HG03575 (cell line): ENCODE measurements around the gene DHRS7B.
"Not testable (repeated sequence)": the region's sequence is repeated elsewhere in the genome, so short reads cannot be mapped to it uniquely, and the experiment has no call there.

Experiments used
- ATAC-seq: cut with Tn5 transposase; IDR thresholded peaks from one replicate; pipeline ENCODE4 v1.9.1; 2021; ENCODE audit not compliant: unreplicated experiment, insufficient number of reproducible peaks, low FRiP score; ENCODE audit errors: extremely low read depth

DHRS7B gene

GRCh38 chr17:21171309-21171922 lies 44.7 kb downstream of the DHRS7B start:
- ATAC-seq: peak; percentile 68

GRCh38 chr17:21171970-21172510 lies 45.3 kb downstream of the DHRS7B start:
- ATAC-seq: no peak

GRCh38 chr17:21172846-21173245 lies 46.1 kb downstream of the DHRS7B start:
- no peak for ATAC-seq

- no peak for ATAC-seq
These were observed 46.8 kb downstream of the DHRS7B start for GRCh38 chr17:21173543-21173942.

GRCh38 chr17:21174186-21174585 lies 47.4 kb downstream of the DHRS7B start:
- ATAC-seq: no peak

- ATAC-seq: no peak
These were observed 47.9 kb downstream of the DHRS7B start for GRCh38 chr17:21174713-21175112.

- no peak for ATAC-seq
These were observed 50.1 kb downstream of the DHRS7B start for GRCh38 chr17:21176773-21177395.

- no peak for ATAC-seq
These were observed 50.6 kb downstream of the DHRS7B start for GRCh38 chr17:21177401-21177800.

GRCh38 chr17:21177854-21178600 lies 51.3 kb downstream of the DHRS7B start:
- ATAC-seq: no peak

GRCh38 chr17:21183468-21183867 lies 56.7 kb downstream of the DHRS7B start:
- no peak for ATAC-seq

- ATAC-seq: no peak
These were observed 57.8 kb downstream of the DHRS7B start for GRCh38 chr17:21184570-21184969.

- no peak for ATAC-seq
These were observed 58.3 kb downstream of the DHRS7B start for GRCh38 chr17:21185061-21185460.

GRCh38 chr17:21186399-21187187 lies 59.8 kb downstream of the DHRS7B start:
- no peak for ATAC-seq

- ATAC-seq: no peak
These were observed 62.6 kb downstream of the DHRS7B start for GRCh38 chr17:21189361-21189760.

GRCh38 chr17:21190078-21190477 lies 63.3 kb downstream of the DHRS7B start:
- ATAC-seq: no peak

GRCh38 chr17:21191698-21192097 lies 64.9 kb downstream of the DHRS7B start:
- ATAC-seq: no peak

- not testable (repeated sequence) for ATAC-seq
These were observed 65.7 kb downstream of the DHRS7B start for GRCh38 chr17:21192414-21192813.

- no peak for ATAC-seq
These were observed 66.3 kb downstream of the DHRS7B start for GRCh38 chr17:21193031-21193430.

- ATAC-seq: no peak
These were observed 67.5 kb downstream of the DHRS7B start for GRCh38 chr17:21194226-21194625.
